Activated CD4-positive, alpha-beta T cell treated with anti-CD3 and anti-CD28 coated beads, Interleukin-2, amount 50 U/mL, for 4 hours (primary cell): ENCODE results near the gene CUL1.
A peak's percentile ranks its signal among the peaks of the same experiment; 100 is the strongest.

Source experiments
- DNase-seq, 2 experiments: peaks; one replicate each; pipeline ENCODE4 v3.0.0-alpha.2; 2020

The CUL1 gene

DNA sequence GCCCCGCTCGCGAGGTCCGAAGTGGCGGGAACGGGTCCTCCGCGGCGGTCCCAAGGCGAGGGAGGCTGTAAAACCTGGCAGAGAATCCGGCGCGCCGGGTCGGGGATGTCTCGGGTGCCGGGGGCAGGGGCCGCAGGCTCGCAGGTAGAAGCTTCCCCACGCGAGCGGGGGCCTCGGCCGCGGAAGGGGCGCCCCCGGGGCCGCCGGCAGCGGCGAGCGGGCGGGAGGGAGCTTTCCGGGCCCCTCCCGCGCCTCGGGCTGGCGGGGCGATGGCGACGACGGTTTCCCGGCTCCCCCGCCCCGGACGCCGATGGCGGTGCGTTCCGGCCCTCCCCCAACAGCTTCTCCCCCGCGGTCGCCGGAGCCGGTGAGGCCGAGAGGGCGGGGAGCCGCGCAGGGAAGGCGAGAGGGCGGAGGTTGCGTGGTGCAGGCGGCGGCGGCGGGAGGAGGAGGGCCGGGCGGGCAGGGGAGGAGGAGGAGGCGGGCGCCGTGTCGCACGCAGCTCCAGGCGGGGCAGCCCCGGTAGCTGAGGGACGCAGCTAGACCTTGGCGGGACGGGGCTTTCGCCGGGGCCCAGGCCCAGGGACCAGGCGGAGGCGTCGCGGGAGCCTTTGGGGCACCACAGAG is at the start of gene CUL1:
Gene CUL1, plus strand, starts transcription at position 507 of the 627 bp plus-strand sequence. CDS start 31,220 bp downstream, outside the sequence.
- peak; percentile 81 to 87 for DNase-seq

DNA sequence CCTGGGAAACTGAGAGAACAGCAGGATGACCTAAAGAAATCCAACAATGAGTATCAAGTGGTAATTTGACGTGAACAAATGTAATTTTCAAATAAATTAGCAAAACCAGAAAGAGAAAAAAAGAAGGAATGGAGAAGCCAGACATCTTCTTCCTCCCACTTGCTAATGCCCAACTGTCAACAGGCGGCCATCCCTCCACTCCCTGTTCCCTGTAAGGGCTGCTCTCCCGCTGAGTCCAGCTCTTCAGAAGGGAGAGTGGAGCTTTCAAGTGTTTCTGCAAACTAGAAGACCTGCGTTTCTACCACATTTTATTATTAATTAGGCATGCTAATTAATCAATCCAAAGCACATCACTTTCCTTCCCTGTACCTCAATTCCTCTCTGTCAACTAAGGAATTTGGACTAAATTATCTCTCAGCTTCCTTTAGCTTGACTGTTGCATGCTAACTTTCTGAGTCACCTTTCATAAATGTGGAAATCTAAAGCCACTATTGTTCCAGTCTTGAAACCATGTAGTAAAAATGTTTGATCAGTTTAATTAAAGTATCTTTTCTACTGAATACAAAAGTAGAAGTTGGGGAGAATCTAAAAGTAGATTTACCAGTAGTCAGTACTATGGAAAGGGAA is 48.4 kb upstream of the CUL1 start:
- DNase-seq, result no peak

DNA sequence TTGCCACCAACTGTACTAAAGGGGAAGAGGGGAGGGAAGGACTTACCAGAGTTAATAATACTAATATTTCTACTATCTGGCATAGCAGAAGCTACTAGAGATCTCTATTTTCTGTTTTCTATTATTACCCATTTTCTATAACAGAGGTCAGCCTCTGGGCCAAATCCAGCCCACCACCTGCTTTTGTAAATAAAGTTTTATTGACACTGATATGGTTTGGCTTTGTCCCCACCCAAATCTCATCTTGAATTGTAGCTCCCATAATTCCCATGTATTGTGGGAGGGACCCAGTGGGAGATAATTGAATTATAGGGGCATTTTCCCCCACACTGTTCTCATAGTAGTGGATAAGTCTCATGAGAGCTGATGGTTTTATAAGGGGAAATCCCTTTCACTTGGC is 45.9 kb upstream of the CUL1 start:
- no peak for DNase-seq

DNA sequence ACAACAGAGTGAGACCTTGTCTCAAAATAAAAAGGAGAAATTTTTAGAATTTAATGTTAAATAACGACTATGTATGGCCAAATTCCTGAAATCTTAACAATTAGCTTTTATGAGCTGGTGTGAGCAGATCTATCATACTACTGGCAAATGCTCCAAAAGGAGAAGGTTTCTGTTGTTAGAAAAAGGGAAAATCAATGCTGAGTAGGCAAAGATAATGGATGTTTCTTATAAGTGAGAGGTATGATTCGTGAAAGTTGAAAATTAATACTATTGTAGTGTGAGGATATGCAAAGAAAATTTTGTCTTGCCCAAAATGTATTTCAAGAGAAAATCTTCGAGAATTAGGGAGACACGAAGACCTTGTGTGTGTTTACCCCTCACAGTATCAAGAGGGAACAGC is 40.8 kb upstream of the CUL1 start:
- DNase-seq, result no peak

DNA sequence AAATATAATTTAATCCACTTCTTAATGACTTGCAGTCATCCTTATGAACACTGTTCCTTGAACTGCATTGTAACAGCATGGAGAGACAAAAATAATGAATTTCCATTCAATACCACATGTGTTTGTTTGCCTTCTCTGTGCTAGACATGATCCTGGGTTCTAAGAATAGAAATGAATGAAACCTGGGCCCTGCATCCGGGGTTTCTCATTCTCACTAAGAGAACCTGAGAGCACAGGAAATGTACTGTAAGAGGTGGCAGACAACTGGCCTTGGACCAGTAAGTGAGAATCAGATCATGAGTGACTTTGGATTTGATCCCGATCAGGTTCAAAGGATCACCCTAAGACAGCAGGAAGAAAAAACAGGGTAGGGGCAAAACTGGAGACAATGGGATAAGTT is 37.2 kb upstream of the CUL1 start:
- no peak for DNase-seq

DNA sequence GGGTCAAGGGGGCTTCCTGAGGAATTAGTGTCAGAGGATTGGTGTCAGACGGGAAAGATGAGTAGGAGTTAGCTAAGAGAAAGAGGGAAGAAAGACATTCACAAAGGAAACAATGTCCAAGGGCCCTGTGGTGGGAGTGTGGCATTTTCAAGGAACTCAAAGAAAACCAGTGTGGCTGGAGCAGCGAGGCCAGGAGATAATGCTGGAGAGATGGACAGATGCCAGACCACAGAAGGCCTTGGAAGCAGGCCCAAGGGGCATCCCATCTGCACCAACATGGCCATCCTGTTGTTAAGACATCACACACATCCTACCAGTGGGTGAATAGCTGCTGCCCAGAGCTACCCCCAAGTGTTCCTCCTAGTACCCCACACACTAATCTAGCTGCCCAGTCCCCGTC is 36.1 kb upstream of the CUL1 start:
- DNase-seq, result no peak

DNA sequence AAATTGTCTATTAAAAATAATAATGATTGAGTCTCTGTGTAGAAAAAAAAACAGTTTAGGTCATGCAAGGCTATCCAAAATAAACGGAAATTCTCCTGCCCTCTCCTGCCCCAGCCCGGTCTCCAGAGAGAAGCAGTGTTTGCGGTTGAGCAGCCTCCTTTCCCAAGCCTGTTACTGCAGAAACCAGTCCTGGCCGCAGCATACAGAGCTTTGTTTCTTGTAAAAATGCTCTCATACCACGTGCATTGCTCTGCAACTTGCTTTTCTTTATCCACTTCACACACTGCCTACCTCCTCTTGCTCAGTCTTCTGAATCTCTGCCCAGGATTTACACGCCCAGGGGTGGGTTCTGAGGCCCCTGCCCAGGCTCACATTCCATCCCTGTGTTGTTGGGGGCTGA is 34.4 kb upstream of the CUL1 start:
- DNase-seq, result no peak

DNA sequence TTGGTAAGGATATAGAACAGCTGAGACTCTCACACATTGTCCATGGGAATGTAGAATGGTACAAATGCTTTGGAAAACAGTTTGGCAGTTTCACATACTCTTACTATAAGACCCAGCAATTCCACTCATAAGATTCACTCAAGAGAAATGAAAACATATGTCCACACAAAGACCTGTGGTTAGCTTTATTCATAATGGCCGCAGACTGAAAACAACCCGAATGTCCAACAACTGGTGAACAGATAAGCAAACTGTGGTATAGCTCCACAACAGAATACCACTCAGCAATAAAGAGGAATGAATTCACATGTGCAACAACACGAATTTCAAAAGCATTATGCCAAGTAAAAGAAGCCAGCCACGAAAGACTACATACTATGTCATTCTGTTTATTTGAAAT is 33.5 kb upstream of the CUL1 start:
- DNase-seq, result no peak

DNA sequence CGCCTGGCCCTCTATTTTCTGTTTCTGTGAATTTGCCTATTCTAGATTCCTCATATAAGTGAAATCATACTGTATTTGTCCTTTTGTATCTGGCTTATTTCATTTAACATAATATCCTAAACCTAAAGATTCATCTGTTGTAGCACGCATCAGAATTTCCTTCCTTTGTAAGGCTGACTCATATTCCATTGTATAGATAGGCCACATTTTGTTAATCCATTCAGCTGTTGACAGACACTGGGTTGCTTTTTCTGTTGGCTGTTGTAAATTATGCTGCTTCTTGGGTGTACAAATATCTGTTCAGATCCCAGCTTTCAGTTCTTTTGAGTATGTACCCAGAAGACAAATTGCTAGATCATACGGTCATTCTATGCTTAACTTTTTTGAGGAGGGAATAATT is 28.8 kb upstream of the CUL1 start:
- no peak for DNase-seq

DNA sequence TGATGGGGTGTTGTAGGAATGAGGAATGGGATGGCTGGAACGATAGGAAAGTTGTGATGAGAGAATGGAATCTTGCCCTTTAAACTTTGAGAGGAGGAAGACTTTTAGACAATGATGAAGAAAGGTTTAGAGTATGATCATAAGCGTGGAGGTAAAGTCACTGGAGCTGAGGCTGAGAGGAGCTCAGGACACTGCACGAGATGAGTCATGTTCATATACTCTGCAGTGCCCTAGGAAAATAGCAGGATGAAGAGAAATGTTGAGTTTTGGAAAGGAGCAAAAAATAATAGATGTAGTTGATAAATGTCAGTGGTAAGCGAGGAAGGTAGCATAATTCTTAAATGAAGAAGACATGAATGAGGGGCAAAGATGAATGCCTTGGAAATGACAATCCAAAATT is 28.3 kb upstream of the CUL1 start:
- no peak for DNase-seq

DNA sequence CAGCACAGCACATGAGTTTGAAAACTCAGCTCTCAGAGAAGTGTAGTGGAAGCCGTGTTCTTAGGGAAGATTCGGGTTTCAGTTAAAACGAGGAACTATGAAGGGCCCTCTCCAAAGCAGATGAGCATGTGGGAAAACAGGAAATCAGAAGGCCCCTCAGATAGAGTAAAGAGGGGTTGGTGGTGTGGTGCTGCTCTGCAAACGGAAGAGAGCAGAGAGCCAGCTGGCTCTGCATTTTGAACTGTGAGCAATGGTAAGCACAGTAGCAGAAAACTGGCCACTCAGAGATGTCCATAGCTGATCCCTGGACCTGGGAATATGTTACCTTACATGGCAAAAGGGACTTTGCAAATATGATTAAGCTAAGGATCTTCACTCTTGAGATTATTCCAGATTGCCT is 27.9 kb upstream of the CUL1 start:
- DNase-seq, result no peak

DNA sequence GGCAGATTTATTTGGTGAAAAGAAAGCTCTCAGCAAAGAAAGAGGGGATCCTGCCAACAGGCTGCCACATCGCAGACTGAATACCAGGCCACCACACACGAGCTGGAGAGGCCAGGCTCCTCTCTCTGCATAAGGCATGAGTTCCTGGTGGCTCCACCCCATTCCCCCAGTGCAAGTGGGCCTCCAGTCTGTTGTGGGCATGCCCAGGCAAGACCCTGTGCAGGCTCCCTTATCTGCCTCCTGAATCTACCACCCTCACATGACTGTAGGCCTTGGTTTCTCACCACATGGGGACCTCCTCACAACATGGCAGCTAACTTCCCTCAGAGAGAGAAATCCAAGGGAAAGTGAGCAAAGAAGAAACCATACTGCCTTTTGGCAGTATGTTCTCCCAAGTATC is 26.7 kb upstream of the CUL1 start:
- no peak for DNase-seq

DNA sequence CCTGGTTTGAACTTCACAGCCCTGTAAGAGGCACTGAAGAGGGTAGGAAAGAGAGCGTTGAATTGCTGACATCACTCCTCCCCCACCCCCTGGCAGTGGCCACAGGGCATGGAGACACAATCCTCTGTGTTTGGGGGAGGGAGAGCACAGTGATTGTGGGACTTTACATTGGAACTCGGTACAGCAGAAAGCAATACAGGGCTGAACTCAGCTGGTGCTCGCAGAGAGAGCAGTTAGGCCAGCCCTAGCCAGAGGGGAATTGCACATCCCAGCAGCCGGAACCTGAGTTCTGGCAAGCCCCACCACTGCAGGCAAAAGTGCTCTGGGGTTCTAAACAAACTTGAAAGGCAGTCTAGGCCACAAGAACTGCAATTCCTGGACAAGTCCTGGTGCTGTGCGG is 24.0 kb upstream of the CUL1 start:
- DNase-seq, result no peak

DNA sequence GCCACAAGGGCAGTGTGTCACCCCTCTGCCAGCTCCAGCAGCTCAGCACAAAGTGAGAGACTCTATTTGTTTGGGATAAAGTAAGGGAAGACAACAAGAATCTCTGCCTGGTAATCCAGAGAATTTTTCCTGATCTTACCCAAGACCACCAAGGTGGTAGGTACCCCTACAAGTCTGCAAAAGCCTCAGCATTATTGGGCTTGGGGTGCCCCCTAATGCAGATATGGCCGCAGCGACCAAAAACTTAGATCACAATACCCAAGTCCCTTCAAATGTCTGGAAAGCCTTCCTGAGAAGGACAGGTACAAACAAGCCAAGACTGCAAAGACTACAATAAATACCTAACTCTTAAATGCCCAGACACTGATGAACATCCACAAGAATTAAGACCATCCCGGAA is 22.4 kb upstream of the CUL1 start:
- DNase-seq, result no peak

DNA sequence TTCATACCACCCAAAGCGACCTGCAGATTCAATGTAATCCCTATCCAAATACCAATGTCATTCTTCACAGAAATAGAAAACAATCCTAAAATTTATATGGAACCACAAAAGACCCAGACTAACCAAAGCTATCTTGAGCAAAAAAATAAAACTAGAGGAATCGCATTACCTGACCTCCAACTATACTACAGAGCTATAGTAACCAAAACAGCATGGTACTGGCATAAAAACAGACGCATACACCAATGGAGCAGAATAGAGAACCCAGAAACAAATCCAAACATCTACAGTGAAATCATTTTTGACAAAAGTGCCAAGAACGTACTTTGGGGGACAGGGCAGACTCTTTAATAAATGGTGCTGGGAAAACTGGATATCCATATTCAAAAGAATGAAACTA is 16.9 kb upstream of the CUL1 start:
- DNase-seq, result no peak

DNA sequence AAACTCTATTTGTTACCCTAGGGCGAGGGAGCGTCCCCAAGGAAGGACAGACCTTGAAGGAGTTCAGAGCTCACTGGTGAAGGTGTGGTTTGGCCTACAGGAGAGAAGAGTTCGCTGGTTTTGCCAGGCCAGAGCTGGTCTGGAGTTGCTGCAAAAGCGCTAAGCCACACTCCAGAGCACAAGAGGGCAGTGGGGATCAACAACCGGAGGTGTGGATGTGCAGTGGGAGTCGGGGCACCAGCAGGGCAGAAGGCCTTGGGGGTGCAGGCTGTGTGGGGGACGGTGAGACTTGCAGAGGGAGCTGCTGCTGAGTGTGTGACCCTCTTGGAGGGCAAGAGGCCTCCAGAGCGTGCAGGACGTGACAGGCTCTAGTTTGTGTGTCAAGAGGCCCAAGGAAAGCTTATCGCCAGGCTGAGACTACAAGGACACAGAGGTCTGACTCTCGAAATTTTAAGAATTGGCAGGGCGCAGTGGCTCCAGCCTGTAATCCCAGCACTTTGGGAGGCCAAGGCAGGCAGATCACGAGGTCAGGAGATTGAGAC is 14.3 kb upstream of the CUL1 start:
- DNase-seq, result no peak

DNA sequence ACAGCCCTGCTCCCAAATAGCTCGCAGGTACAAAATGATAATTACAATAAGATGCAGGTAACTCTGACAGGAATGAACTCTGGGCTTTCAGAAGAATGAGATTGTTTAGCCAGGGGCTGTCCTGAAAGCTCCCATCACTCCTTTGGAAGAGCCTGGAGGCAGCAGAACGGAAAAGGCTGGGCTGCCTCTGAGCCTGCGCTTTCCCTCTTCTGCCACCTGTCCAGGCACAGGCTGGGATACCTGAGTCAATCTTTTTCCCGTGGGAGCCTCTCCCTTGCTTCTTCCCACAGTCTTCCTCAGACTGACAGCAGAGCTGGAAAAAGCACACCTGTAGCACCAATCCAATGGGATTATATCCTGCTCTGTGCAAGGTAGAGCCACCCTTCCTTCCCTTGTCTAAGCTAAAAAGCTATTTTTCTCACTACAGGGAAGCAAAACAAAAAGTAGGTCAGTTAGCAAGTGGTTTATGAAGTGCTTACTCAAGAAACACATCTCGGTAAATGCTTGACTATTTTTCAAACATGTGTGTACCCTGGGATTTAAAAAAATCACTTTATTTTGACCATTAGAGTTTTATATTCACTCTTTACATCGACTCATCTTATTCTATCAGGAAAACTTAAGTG is 12.3 kb upstream of the CUL1 start:
- DNase-seq, result no peak

DNA sequence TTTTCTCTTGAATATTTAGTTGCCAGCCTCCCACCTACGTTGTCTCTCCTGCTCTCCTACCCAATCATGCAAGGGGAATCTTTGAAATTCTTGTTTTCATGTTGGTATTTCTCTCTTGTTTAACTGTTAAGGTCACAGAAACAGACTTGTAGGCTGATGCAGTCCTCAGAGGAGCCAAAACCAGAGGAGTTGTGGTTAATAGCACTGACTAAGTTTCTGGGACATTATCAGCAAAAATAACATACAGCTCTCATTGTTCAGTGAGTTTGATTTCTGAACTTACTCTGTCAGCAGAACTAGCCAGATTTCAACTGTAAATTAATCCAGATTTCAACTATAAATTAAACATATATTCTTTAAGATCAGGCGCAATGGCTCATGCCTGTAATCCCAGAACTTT is 11.1 kb upstream of the CUL1 start:
- DNase-seq, result no peak

DNA sequence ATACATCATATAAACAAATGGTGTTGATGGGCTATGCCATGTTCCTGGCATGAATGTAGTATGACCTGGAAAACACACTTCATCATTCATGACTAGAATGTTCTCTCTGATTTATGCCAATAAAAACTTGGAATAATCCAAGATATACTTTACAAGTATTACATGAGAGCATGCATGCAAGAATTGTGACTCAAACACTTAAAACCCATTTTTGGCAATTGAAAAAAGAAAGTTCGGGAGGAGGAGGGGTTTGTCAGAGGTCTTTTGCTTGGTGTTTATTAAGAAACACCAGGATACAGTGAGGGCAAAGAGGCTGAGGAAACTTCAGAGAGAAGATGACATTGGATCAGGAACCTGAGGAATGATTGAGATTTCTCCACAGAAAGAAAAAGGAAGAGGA is 10.2 kb upstream of the CUL1 start:
- no peak for DNase-seq

DNA sequence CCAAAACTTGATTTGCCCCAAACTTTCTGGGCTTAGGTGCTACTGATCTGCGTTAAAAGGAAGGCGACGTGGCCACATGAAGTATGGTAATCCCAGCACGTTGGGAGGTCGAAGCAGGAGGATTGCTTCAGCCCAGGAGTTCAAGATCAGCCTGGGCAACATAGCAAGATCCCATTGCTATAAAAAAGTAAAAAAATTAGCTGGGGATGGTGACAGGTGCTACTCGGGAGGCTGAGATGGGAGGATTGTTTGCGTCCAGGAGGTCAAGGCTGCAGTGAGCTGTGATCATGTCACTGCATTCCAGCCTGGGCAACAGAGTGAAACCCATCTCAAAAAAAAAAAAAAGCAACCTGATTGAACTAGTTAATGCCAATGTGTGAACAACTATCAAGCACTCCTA is 5.1 kb upstream of the CUL1 start:
- no peak for DNase-seq

DNA sequence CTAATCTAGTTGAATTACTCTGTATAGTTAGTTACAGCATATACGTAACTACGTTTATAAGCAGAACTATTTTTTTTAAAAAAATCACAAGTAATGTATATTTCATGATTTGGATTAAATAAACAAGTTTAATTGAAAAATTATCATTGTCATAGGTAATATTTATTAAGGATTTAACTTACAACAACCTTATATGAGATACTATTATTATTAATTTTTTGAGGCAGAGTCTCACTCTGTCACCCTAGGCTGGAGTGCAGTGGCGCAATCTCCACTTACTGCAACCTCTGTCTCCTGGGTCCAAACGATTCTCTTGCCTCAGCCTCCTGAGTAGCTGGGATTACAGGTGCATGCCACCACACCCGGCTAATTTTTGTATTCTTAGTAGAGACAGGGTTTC is 4.1 kb upstream of the CUL1 start:
- no peak for DNase-seq

DNA sequence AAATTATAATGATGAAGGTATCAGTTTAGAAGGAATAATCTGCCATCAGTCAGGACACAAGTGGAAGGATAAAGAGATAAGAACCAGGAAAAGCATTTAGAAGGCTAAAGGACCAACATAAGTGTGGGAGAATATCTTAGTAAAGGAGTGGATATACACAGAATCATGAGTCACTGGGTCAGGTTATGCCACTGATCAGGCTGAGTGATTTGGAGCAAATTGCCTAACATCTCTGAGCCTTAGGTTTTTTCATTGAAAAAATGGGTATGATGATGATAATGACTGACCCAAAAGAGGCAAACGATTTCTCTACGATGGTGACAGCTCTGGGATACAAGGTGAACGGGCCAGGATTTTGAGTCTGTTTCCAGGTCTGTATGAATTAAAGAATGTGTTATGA is 2.8 kb upstream of the CUL1 start:
- no peak for DNase-seq

DNA sequence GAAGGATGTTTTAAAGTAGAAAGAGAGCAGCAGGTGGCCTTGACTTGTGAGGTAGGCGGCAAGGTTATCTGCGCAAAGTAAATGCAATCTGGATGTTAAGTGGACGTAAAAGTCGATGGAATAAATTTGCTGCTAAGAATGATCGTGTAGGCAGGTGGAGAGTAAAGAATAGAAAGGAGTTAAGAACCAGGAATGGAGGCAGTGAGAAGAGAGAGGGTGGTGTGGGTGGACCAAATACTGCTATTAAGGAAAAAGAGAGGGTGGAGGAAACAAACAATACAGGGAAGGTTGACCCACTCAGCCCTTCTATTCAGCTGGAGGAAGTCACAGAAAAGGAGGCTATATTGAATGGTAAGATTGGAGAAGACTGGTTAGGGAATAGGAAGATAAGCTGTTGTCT is 1.9 kb upstream of the CUL1 start:
- no peak for DNase-seq

DNA sequence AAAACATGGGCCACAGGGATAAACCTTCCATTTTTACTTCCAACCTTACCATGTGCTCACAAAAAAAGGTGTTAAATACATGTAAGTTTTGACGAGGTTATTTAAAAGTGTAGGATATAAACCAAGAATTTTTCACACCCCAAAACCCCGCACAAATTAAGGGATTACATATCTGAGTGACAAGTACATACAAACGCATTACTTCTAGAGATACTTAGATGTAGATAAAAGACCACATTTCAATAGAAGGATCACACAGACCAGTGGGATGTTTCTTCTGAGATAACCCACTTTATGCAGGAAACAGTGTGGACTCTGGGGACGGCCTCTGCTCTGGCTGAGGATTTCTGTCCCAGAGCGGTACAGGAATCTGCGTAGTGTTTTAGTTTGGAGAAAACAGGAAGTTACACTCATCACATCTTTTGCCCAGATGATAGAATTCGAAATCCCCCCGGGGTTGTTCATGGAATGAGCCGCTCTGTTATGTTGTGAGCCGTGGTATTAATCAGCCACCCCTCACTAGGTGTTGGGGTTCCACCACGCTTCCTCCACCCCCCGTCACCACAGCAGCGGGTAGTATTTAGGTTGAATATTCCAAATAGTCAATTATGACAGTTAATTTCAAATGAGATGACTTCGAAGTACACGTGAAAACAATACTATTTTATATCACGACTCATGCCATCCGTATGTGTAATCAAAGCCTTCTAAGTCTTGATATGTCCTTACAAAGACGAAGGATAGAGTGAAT is 1.3 kb upstream of the CUL1 start:
- DNase-seq, result peak; percentile 23 to 28
